Osteoblast (primary cell): ENCODE results near the gene DNASE1L3. TPM values are rescaled to one million over a fixed set of nuclear protein-coding genes. Genes with fewer than 3 reads are reported as not detected.
A peak's percentile ranks its signal among the peaks of the same experiment; 100 is the strongest.

Experiments used
- DNase-seq: peaks from one replicate; pipeline ENCODE4 v3.0.0; 2011; ENCODE audit warnings: low spot score, mixed read lengths; ENCODE audit not compliant: insufficient read length; ENCODE audit errors: missing footprints
- H2AFZ ChIP-seq: 2 replicates; pipeline ENCODE4 v1.6.0; 2011; ENCODE audit warnings: mild to moderate bottlenecking, low read length
- H3K27ac ChIP-seq: 2 replicates; pipeline ENCODE4 v1.5.1; 2011; ENCODE audit warnings: mild to moderate bottlenecking, low read depth, low read length, moderate library complexity
- H3K27me3 ChIP-seq: 2 replicates; pipeline ENCODE4 v1.6.0; 2012; ENCODE audit warnings: mild to moderate bottlenecking, control low read depth, inconsistent platforms, low read length, moderate library complexity; ENCODE audit not compliant: insufficient read depth
- H3K36me3 ChIP-seq: 2 replicates; pipeline ENCODE4 v1.5.1; 2011; ENCODE audit warnings: mild to moderate bottlenecking, low read length, control low read depth, moderate library complexity; ENCODE audit not compliant: insufficient read depth
- H3K4me1 ChIP-seq: 2 replicates; pipeline ENCODE4 v1.5.1; 2011; ENCODE audit warnings: mild to moderate bottlenecking, low read length, control low read depth, moderate library complexity; ENCODE audit not compliant: insufficient read depth
- H3K4me2 ChIP-seq: 2 replicates; pipeline ENCODE4 v1.6.0; 2011; ENCODE audit warnings: mild to moderate bottlenecking, low read length; ENCODE audit not compliant: insufficient read depth
- H3K4me3 ChIP-seq: fragments of 200-600 bp; sonication (generic); 3 replicates; pipeline ENCODE4 v1.5.1; 2012; ENCODE audit warnings: mild to moderate bottlenecking, low read length, inconsistent platforms; ENCODE audit not compliant: insufficient read depth
- H3K79me2 ChIP-seq: 2 replicates; pipeline ENCODE4 v1.6.0; 2012; ENCODE audit warnings: mild to moderate bottlenecking, low read length, control low read depth, inconsistent platforms; ENCODE audit not compliant: insufficient read depth
- H3K9me3 ChIP-seq: 2 replicates; pipeline ENCODE4 v1.5.1; 2011; ENCODE audit warnings: low read depth, low read length, control low read depth
- H4K20me1 ChIP-seq: 2 replicates; pipeline ENCODE4 v1.6.0; 2012; ENCODE audit warnings: mild to moderate bottlenecking, low read length, control low read depth; ENCODE audit not compliant: insufficient read depth
- total RNA-seq: library from RNA; depleted of rRNA; stranded (reverse); fragments of >200 nt; gene quantifications from 2 replicates; pipeline ENCODE4 v1.2.3, GENCODE V29; 2012
- TF ChIP-seq, protein P1 (sequence below): IDR thresholded peaks from 2 replicates; pipeline ENCODE4 v1.5.1; 2011; ENCODE audit warnings: mild to moderate bottlenecking, low read depth, low read length, moderate library complexity; ENCODE audit errors: extremely low read depth

DNASE1L3 gene
- total RNA-seq, 1 donor: not detected

DNA sequence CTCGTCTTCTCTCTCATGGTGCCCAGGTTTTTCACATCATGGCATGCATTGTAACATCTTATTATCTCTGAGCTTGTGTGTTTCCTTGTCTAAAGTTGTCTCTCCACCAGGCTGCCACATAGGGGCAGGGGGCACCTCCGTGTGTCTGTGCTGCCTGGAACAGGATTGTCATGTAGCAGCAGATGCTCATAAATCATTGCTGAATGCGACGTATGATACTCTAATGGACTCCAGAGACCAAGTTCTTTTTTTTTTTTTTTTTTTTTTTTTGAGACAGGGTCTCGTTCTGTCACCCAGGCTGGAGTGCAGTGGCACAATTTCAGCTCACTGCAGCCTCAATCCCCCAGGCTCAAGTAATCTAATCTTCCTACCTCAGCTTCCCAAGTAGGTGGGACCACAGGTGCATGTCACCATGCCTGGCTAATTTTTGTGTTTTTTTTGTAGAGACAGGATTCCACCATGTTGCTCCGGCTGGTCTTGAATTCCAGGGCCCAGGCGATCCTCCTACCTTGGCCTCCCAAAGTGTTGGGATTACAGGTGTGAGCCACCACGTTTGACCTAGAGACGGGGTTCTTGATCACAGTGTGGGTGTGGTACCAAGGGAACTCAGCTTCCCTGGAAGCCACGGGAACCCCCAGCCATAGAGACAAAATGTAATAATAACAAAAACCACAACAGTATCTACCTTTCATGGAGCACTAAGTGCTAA lies 4.7 kb upstream of the DNASE1L3 start:
- Histone ChIP-seq H3K27ac (no peak overlapping the region), H3K9me3 (no peaks in the 10 kb centered on the region), H3K27me3 (peaks cover 27% of the 10 kb centered on the region), H3K4me3 (no peak overlapping the region), H2AFZ (no peak overlapping the region), H3K4me1 (peaks cover 8% of the 10 kb centered on the region), H4K20me1 (no peaks in the 10 kb centered on the region), H3K36me3 (no peaks in the 10 kb centered on the region), H3K79me2 (no peaks in the 10 kb centered on the region), H3K4me2 (no peak overlapping the region)
- no peak for DNase-seq
- TF ChIP-seq, protein P1, sequence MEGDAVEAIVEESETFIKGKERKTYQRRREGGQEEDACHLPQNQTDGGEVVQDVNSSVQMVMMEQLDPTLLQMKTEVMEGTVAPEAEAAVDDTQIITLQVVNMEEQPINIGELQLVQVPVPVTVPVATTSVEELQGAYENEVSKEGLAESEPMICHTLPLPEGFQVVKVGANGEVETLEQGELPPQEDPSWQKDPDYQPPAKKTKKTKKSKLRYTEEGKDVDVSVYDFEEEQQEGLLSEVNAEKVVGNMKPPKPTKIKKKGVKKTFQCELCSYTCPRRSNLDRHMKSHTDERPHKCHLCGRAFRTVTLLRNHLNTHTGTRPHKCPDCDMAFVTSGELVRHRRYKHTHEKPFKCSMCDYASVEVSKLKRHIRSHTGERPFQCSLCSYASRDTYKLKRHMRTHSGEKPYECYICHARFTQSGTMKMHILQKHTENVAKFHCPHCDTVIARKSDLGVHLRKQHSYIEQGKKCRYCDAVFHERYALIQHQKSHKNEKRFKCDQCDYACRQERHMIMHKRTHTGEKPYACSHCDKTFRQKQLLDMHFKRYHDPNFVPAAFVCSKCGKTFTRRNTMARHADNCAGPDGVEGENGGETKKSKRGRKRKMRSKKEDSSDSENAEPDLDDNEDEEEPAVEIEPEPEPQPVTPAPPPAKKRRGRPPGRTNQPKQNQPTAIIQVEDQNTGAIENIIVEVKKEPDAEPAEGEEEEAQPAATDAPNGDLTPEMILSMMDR: no peak

DNA sequence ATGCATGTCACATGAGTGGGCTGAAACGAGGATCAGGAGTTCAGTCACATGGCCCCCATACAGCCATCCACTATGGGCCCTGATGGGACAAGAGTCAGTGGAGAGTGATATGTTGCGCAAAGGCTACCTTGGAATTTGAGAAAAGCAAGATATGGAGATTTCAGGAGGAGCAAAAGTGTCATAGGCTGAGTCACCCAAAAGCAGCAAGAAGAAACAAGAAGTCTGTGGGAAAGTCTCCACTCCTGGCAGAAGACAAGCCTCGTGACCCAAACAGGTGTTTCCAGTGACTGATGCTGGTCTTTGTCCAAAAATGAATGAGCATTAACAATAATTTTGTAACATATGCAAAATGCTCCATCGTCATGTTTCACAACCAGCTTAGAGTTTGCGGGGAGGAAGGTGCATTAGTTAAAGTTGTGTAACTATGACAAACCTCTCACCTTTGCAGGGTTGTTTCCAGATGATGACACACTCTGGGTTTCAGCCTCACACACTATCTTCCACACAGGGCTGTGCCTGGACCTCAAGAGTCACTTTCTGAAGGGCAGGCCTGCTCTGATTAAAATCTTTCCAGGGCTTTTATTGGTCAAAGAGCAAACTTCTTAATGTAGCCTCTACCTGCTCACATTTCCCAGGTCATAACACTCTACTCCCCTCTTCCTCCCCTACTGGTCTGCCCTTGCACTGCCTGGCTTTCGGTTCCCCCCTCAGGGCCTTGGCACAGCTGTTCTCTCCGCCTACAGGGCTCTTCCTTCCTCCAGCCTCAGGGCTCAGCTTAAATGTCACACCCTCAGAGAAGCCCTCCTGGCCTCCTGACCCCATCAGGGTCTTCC lies 3.9 kb upstream of the DNASE1L3 start:
- H3K4me3 ChIP-seq: no peak overlapping the region

DNA sequence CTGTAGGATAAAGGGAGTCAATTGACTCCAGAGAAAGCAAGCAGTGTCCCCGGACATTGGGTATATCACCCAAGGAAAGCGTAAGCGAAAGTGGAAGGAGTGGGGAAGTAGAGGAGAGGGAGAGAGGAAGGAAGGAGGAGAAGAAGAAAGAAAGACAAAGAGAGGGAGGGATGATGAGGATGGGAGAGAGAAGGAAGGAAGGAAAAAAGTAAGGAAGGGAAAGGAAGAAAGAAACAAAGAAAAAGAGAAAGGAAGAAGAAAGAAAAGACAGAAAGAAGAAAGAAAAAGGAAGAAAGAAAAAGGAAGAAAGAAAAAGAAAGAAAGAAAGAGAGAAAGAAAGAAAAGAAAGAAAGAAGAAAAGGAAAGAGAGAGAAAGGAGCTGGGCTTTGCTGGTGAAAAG lies 839 bp downstream of the DNASE1L3 start:
- TF ChIP-seq, protein P1: no peak
- Histone ChIP-seq H3K9me3 (no peaks in the 10 kb centered on the region), H3K4me3 (no peak overlapping the region), H3K27me3 (peaks cover 34% of the 10 kb centered on the region), H3K27ac (no peak overlapping the region), H2AFZ (no peak overlapping the region), H3K79me2 (no peaks in the 10 kb centered on the region), H3K4me1 (peaks cover 10% of the 10 kb centered on the region), H3K36me3 (no peaks in the 10 kb centered on the region), H3K4me2 (no peak overlapping the region), H4K20me1 (no peaks in the 10 kb centered on the region)
- DNase-seq: no peak

More for the DNA sequence above, 3.9 kb upstream of the DNASE1L3 start:
- no peaks in the 10 kb centered on the region for H3K79me2 ChIP-seq
- H3K4me1 ChIP-seq: peaks cover 8% of the 10 kb centered on the region
- no peak overlapping the region for H3K27ac ChIP-seq
- no peaks in the 10 kb centered on the region for H3K9me3 ChIP-seq
- H3K27me3 ChIP-seq: peaks cover 34% of the 10 kb centered on the region
- H4K20me1 ChIP-seq: no peaks in the 10 kb centered on the region
- H3K36me3 ChIP-seq: no peaks in the 10 kb centered on the region
- no peak for DNase-seq
- no peak overlapping the region for H3K4me2 ChIP-seq
- TF ChIP-seq, protein P1: no peak
- H2AFZ ChIP-seq: no peak overlapping the region

DNA sequence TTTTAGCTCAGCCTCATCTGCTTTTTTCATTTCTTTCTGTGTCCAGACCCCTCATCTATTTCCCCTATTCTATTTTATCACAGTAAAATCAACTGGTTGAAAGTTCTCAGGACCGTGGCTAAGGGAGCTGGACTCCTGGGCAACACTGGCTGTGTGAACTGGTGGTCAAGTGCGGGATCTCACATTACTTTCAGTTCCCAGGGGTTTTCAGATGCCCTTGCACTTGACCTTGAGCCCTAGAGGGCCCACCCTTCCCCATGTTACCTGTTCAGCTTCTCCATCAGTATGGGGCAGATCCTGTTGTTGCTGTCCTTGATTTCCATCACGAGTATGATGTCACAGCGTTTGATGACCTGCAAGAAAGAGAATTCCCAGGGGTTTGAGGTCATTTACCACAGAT lies 2.8 kb downstream of the DNASE1L3 start:
- H3K36me3 ChIP-seq: no peaks in the 10 kb centered on the region
- H3K27me3 ChIP-seq: peaks cover 25% of the 10 kb centered on the region
- H3K9me3 ChIP-seq: no peaks in the 10 kb centered on the region
- H3K4me1 ChIP-seq: peaks cover 10% of the 10 kb centered on the region
- H3K4me3 ChIP-seq: no peak overlapping the region
- H3K27ac ChIP-seq: no peak overlapping the region
- H3K79me2 ChIP-seq: no peaks in the 10 kb centered on the region
- TF ChIP-seq, protein P1: no peak
- no peaks in the 10 kb centered on the region for H4K20me1 ChIP-seq
- H3K4me2 ChIP-seq: no peak overlapping the region
- H2AFZ ChIP-seq: no peak overlapping the region
- peak; percentile 65 for DNase-seq
